Measurements from ENCODE around the gene CDH4. TPM values are rescaled to one million over a fixed set of nuclear protein-coding genes. Genes with fewer than 3 reads are reported as not detected.

CDH4 gene
- total and polyA plus RNA-seq, 2 donors (not counting 1 experiment from before 2014, with no cell fraction given), result not detected

GRCh38 chr20:61373055-61373399 is 121.0 kb downstream of the CDH4 start:
- DNase-seq (no peak), ATAC-seq (ENCODE audit: low read depth) (no peak)
- H3K4me3 ChIP-seq (ENCODE audit: control extremely low read depth in 1 of 5, extremely low read depth in 1 of 5, insufficient read depth in 1 of 5, low read depth in 2 of 5, low read length in 4 of 5), result no peak overlapping the region
- Mint-ChIP-seq H3K9me3 (ENCODE audit: insufficient read depth) (peaks cover 5% of the 10 kb centered on the region), H3K4me3 (no peak overlapping the region), H3K27ac (no peak overlapping the region), H3K4me1 (no peaks in the 10 kb centered on the region), H3K27me3 (no peaks in the 10 kb centered on the region)
- H3K27ac ChIP-seq (ENCODE audit: low read length in 2 of 2), result no peak overlapping the region
- no peaks in the 10 kb centered on the region for H3K27me3 ChIP-seq (replicated peaks in 1 of 4; ENCODE audit: control extremely low read depth in 1 of 4, control insufficient read depth in 3 of 4, insufficient read depth in 4 of 4, low read length in 3 of 4)
- H3K9ac ChIP-seq (ENCODE audit: low read length), result no peak overlapping the region
- H4K20me1 ChIP-seq (ENCODE audit: control insufficient read depth, insufficient read depth, low read length, poor library complexity, severe bottlenecking), result no peaks in the 10 kb centered on the region
- H3K79me2 ChIP-seq (ENCODE audit: control insufficient read depth, insufficient read depth, low read length), result no peaks in the 10 kb centered on the region
- H3K36me3 ChIP-seq (replicated peaks in 1 of 2; ENCODE audit: control extremely low read depth in 1 of 2, control insufficient read depth in 1 of 2, extremely low read depth in 1 of 2, insufficient read depth in 2 of 2, low read length in 1 of 2), result no peaks in the 10 kb centered on the region
- intact Hi-C loops (cut with micrococcal nuclease), result no loop called here
- ChIA-PET POLR2A (no interaction called here), CTCF (no interaction called here)
- TF ChIP-seq EZH2 (IDR thresholded peaks at IDR 0.05; ENCODE audit: borderline replicate concordance, insufficient read depth, low read depth, low read length, poor library complexity, severe bottlenecking) (no peak), CTCF (IDR thresholded peaks at IDR 0.05) (no peak)
- peaks cover 0 to 55% (median 0%) of the 10 kb centered on the region in 3 donors for H3K9me3 ChIP-seq (ENCODE audit: control extremely low read depth in 1 of 3, control insufficient read depth in 2 of 3, insufficient read depth in 1 of 3, low read length in 2 of 3)
- H3K4me2 ChIP-seq (replicated peaks; ENCODE audit: low read depth, low read length, poor library complexity, severe bottlenecking), result no peak overlapping the region
- no peak overlapping the region for H2AFZ ChIP-seq (ENCODE audit: insufficient read depth, low read depth, low read length, poor library complexity, severe bottlenecking)
- no peaks in the 10 kb centered on the region for H3K4me1 ChIP-seq (ENCODE audit: control insufficient read depth in 2 of 2, insufficient read depth in 2 of 2, low read length in 2 of 2)
- 85% methylated on average over 8 of the region's 10 CpGs for WGBS (ENCODE audit: insufficient coverage)

GRCh38 chr20:61373956-61374545 is 122.0 kb downstream of the CDH4 start:
- peaks cover 0 to 59% (median 0%) of the 10 kb centered on the region in 3 donors for H3K9me3 ChIP-seq (ENCODE audit: control extremely low read depth in 1 of 3, control insufficient read depth in 2 of 3, insufficient read depth in 1 of 3, low read length in 2 of 3)
- no peaks in the 10 kb centered on the region for H3K27me3 ChIP-seq (replicated peaks in 1 of 4; ENCODE audit: control extremely low read depth in 1 of 4, control insufficient read depth in 3 of 4, insufficient read depth in 4 of 4, low read length in 3 of 4)
- H3K4me3 ChIP-seq (ENCODE audit: control extremely low read depth in 1 of 5, extremely low read depth in 1 of 5, insufficient read depth in 1 of 5, low read depth in 2 of 5, low read length in 4 of 5), result no peak overlapping the region
- no peaks in the 10 kb centered on the region for H3K4me1 Mint-ChIP-seq
- no peak overlapping the region for H3K4me2 ChIP-seq (replicated peaks; ENCODE audit: low read depth, low read length, poor library complexity, severe bottlenecking)
- intact Hi-C loops (cut with micrococcal nuclease), result no loop called here
- no peaks in the 10 kb centered on the region for H3K4me1 ChIP-seq (ENCODE audit: control insufficient read depth in 2 of 2, insufficient read depth in 2 of 2, low read length in 2 of 2)
- ATAC-seq (ENCODE audit: low read depth) (no peak), DNase-seq (no peak)
- no peaks in the 10 kb centered on the region for H3K79me2 ChIP-seq (ENCODE audit: control insufficient read depth, insufficient read depth, low read length)
- no peak overlapping the region for H3K9ac ChIP-seq (ENCODE audit: low read length)
- H3K27ac Mint-ChIP-seq, result no peak overlapping the region
- H3K4me3 Mint-ChIP-seq, result no peak overlapping the region
- CTCF ChIA-PET, result no interaction called here
- no peak overlapping the region for H3K27ac ChIP-seq (ENCODE audit: low read length in 2 of 2)
- H2AFZ ChIP-seq (ENCODE audit: insufficient read depth, low read depth, low read length, poor library complexity, severe bottlenecking), result no peak overlapping the region
- no peaks in the 10 kb centered on the region for H4K20me1 ChIP-seq (ENCODE audit: control insufficient read depth, insufficient read depth, low read length, poor library complexity, severe bottlenecking)
- TF ChIP-seq EZH2 (IDR thresholded peaks at IDR 0.05; ENCODE audit: borderline replicate concordance, insufficient read depth, low read depth, low read length, poor library complexity, severe bottlenecking) (no peak), CTCF (IDR thresholded peaks at IDR 0.05) (no peak)
- no peaks in the 10 kb centered on the region for H3K36me3 ChIP-seq (replicated peaks in 1 of 2; ENCODE audit: control extremely low read depth in 1 of 2, control insufficient read depth in 1 of 2, extremely low read depth in 1 of 2, insufficient read depth in 2 of 2, low read length in 1 of 2)
- no peaks in the 10 kb centered on the region for H3K27me3 Mint-ChIP-seq
- WGBS (ENCODE audit: insufficient coverage), result 90% methylated on average over 15 of the region's 19 CpGs
- POLR2A ChIA-PET, result no interaction called here
- H3K9me3 Mint-ChIP-seq (ENCODE audit: insufficient read depth), result peaks cover 5% of the 10 kb centered on the region

Measured in B cell (primary cell).